Neural cell (in vitro differentiated cells): ENCODE data around the gene CDKL1.

Experiments
- EP300 ChIP-seq: fragments of 450-650 bp; conservative IDR thresholded peaks from 2 replicates; pipeline ENCODE4 v1.6.1; 2014; ENCODE audit warnings: antibody characterized with exemption, mild to moderate bottlenecking, moderate library complexity; ENCODE audit not compliant: poor library complexity, severe bottlenecking
- EZH2 ChIP-seq: fragments of 200-600, 300-800 bp; shearing (Covaris generic), sonication (generic); IDR thresholded peaks from 2 replicates; pipeline ENCODE4 v1.6.1; 2014; ENCODE audit warnings: antibody characterized with exemption, low read length, borderline replicate concordance, mild to moderate bottlenecking; ENCODE audit not compliant: insufficient read depth, poor library complexity, severe bottlenecking
- POLR2AphosphoS5 ChIP-seq: IDR thresholded peaks from 2 replicates; pipeline ENCODE4 v1.6.1; 2012
- RAD21 ChIP-seq: fragments of 450-650 bp; conservative IDR thresholded peaks from 2 replicates; pipeline ENCODE4 v1.6.1; 2014; ENCODE audit warnings: antibody characterized with exemption, mild to moderate bottlenecking, moderate library complexity
- TAF1 ChIP-seq: IDR thresholded peaks from 2 replicates; pipeline ENCODE4 v1.6.1; 2012; ENCODE audit warnings: low read depth
- TF ChIP-seq, protein P1 (sequence below): fragments of 450-650 bp; IDR thresholded peaks from 2 replicates; pipeline ENCODE4 v1.5.1; 2014; ENCODE audit warnings: antibody characterized with exemption, mild to moderate bottlenecking, moderate library complexity; ENCODE audit not compliant: poor library complexity, severe bottlenecking

DNA sequence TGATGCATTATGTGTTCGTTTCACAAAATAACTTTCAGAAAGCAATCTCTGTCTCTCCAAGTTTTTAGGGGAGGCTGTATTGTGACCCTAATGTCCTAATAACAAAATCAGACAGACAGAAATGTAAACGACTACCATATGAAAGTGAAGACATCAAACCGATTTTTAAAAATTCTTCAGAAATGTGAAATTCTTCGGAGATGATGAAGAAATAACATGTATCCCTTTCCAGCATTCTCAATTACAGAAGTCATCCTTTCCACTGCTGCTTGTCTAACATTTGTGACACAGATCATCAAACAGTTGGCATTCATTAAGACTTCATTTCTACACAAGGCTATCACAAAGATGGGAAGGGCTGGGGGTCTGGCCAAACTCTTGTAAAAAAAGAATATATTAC, 43.6 kb downstream of the CDKL1 start:
- TF ChIP-seq EZH2 (no peak), RAD21 (no peak), TAF1 (no peak), EP300 (no peak), POLR2AphosphoS5 (no peak)
- TF ChIP-seq, protein P1, sequence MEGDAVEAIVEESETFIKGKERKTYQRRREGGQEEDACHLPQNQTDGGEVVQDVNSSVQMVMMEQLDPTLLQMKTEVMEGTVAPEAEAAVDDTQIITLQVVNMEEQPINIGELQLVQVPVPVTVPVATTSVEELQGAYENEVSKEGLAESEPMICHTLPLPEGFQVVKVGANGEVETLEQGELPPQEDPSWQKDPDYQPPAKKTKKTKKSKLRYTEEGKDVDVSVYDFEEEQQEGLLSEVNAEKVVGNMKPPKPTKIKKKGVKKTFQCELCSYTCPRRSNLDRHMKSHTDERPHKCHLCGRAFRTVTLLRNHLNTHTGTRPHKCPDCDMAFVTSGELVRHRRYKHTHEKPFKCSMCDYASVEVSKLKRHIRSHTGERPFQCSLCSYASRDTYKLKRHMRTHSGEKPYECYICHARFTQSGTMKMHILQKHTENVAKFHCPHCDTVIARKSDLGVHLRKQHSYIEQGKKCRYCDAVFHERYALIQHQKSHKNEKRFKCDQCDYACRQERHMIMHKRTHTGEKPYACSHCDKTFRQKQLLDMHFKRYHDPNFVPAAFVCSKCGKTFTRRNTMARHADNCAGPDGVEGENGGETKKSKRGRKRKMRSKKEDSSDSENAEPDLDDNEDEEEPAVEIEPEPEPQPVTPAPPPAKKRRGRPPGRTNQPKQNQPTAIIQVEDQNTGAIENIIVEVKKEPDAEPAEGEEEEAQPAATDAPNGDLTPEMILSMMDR, result no peak
